Endothelial cell of umbilical vein (primary cell): ENCODE results near the gene TBC1D17. TPM values are rescaled to one million over a fixed set of nuclear protein-coding genes. Genes with fewer than 3 reads are reported as not detected.

Experiments
- BruUV-seq: library from RNA; stranded (reverse); fragments of 400-500 nt; replicated peaks from 2 replicates; lab custom pipeline; 2021; lab: Mats Ljungman, UMichigan
- CTCF ChIA-PET: fragments of 300-600, 350-600 bp; sonication (Branson Sonifier 250); formaldehyde crosslinking; loops from one replicate; lab custom pipeline; 2021; ENCODE audit warnings: antibody characterized with exemption, inconsistent platforms; lab: Charles Lee
- POLR2A ChIA-PET: fragments of 300-600, 350-600 bp; sonication (Branson Sonifier 250); formaldehyde crosslinking; loops from one replicate; lab custom pipeline; 2021; ENCODE audit warnings: antibody characterized with exemption, inconsistent platforms; lab: Charles Lee
- DNase-seq: peaks from one replicate; pipeline ENCODE4 v3.0.0-alpha.2; 2011; ENCODE audit warnings: low read depth, low spot score
- FAIRE-seq: peaks from 2 replicates; lab custom pipeline; 2011; peaks lifted over from hg19 to GRCh38; lab: Jason Lieb, UNC
- H2AFZ ChIP-seq: 2 replicates; pipeline ENCODE4 v1.6.0; 2012; ENCODE audit warnings: low read depth, low read length, control low read depth, inconsistent platforms
- H3K27ac ChIP-seq: 2 replicates; pipeline ENCODE4 v1.5.1; 2011; ENCODE audit warnings: low read depth, mild to moderate bottlenecking, control low read depth, low read length, moderate library complexity; ENCODE audit not compliant: insufficient read depth
- H3K27me3 ChIP-seq, 2 experiments: 2 replicates each; pipeline versions ENCODE4 v1.6.0 to v1.6.1; 2011; ENCODE audit warnings: low read length in 2 of 2, mixed read lengths in 1 of 2; ENCODE audit not compliant: control insufficient read depth in 2 of 2, insufficient read depth in 2 of 2
- H3K36me3 ChIP-seq, 2 experiments: 2 replicates in 1 of 2; 3 replicates in 1 of 2; pipeline ENCODE4 v1.5.1; 2011; ENCODE audit warnings: low read length in 2 of 2, mild to moderate bottlenecking in 1 of 2, moderate library complexity in 1 of 2; ENCODE audit not compliant: control insufficient read depth in 2 of 2, insufficient read depth in 2 of 2; ENCODE audit errors: extremely low read depth in 1 of 2
- H3K4me1 ChIP-seq: 3 replicates; pipeline ENCODE4 v1.5.1; 2011; ENCODE audit warnings: mild to moderate bottlenecking, low read length; ENCODE audit not compliant: control insufficient read depth, insufficient read depth; ENCODE audit errors: extremely low read depth
- H3K4me2 ChIP-seq: 2 replicates; pipeline ENCODE4 v1.6.1; 2011; ENCODE audit warnings: low read length, control low read depth, mixed read lengths; ENCODE audit not compliant: insufficient read depth
- H3K4me3 ChIP-seq, 3 experiments: fragments of 200-600 bp in 1 of 3; sonication (generic), shearing (Covaris generic) in 1 of 3; replicated peaks in 1 of 3; 2 replicates each; pipeline ENCODE4 v1.5.1; 2011 to 2016; ENCODE audit warnings: control low read depth in 3 of 3, low read length in 3 of 3, mild to moderate bottlenecking in 2 of 3, inconsistent platforms in 1 of 3, low read depth in 1 of 3, moderate library complexity in 1 of 3; ENCODE audit not compliant: insufficient read depth in 1 of 3
- H3K79me2 ChIP-seq: 2 replicates; pipeline ENCODE4 v1.6.0; 2012; ENCODE audit warnings: low read length, inconsistent platforms; ENCODE audit not compliant: control insufficient read depth, insufficient read depth
- H3K9ac ChIP-seq: replicated peaks from 2 replicates; pipeline ENCODE3; 2011; ENCODE audit warnings: low read length, control low read depth; ENCODE audit not compliant: insufficient read depth; ENCODE audit errors: extremely low read depth
- H3K9me1 ChIP-seq: replicated peaks from 3 replicates; pipeline ENCODE4 v1.6.0; 2011; ENCODE audit warnings: mild to moderate bottlenecking, low read length; ENCODE audit not compliant: control insufficient read depth, insufficient read depth; ENCODE audit errors: extremely low read depth
- H3K9me3 ChIP-seq: replicated peaks from 2 replicates; pipeline ENCODE4 v1.5.1; 2012; ENCODE audit warnings: low read length, inconsistent platforms; ENCODE audit not compliant: control insufficient read depth, insufficient read depth
- H4K20me1 ChIP-seq: replicated peaks from 2 replicates; pipeline ENCODE3; 2011; ENCODE audit warnings: mild to moderate bottlenecking, low read length; ENCODE audit not compliant: control insufficient read depth, insufficient read depth; ENCODE audit errors: extremely low read depth
- EZH2 ChIP-seq: IDR thresholded peaks from 2 replicates; pipeline ENCODE4 v1.6.1; 2012; ENCODE audit warnings: borderline replicate concordance, low read depth, mild to moderate bottlenecking, moderate library complexity, low read length, inconsistent platforms; ENCODE audit not compliant: severe bottlenecking
- FOS ChIP-seq: IDR thresholded peaks from 2 replicates; pipeline ENCODE4 v1.6.1; 2011; ENCODE audit warnings: mild to moderate bottlenecking, low read length, moderate library complexity, borderline replicate concordance; ENCODE audit not compliant: insufficient read depth
- MAX ChIP-seq: IDR thresholded peaks from 2 replicates; pipeline ENCODE4 v1.6.1; 2011; ENCODE audit not compliant: insufficient read depth, insufficient read length
- MYC ChIP-seq: IDR thresholded peaks from one replicate; pipeline ENCODE4 v1.6.1; 2011; ENCODE audit warnings: mild to moderate bottlenecking, low read depth, low read length
- POLR2A ChIP-seq: IDR thresholded peaks from 2 replicates; pipeline ENCODE4 v1.6.1; 2012; ENCODE audit warnings: low read depth, mild to moderate bottlenecking, control low read depth, low read length
- POLR2AphosphoS5 ChIP-seq: IDR thresholded peaks from 2 replicates; pipeline ENCODE4 v1.6.1; 2012; ENCODE audit warnings: low read depth, mild to moderate bottlenecking, control low read depth, low read length, moderate library complexity; ENCODE audit not compliant: insufficient read depth
- dilution Hi-C: fragments of 300-500 bp; cut with MboI; formaldehyde crosslinking; loops from one replicate; pipeline ENCODE4 v1.15.0; 2019; ENCODE audit warnings: low sequenced_read_pairs; ENCODE audit not compliant: extremely low pct_ligation_motif_present
- intact Hi-C: fragments of 100-400 bp; cut with micrococcal nuclease; formaldehyde crosslinking; loops from one replicate; pipeline ENCODE4 v1.10.0; 2022
- polyA plus RNA-seq, 4 experiments: library from polyadenylated mRNA; depleted of rRNA in 3 of 4; stranded (reverse) in 3 of 4; unstranded in 1 of 4; fragments of >200 nt; gene quantifications; 2 replicates each; pipeline versions ENCODE4 v1.2.1 to v1.2.3, GENCODE V29; 2011 to 2012; ENCODE audit warnings: missing spikeins in 1 of 4
- total RNA-seq: library from RNA; stranded (reverse); gene quantifications from 2 replicates; pipeline ENCODE4 v1.2.3, GENCODE V29; 2021

Gene TBC1D17
- total and polyA plus RNA-seq, 2 donors (not counting 3 experiments of a cell fraction or from before 2014, with no cell fraction given), result 34.2 to 39.3 TPM

GRCh38 chr19:49929121-49929610 is 51.7 kb downstream of the TBC1D17 start, which contains the start of the genes ATF5 and NUP62:
ATF5 (plus strand) TSS chr19:49929205; CDS start chr19:49930851, 1,646 bp downstream.
NUP62 (minus strand) TSS chr19:49929504; CDS start chr19:49909807, 19,697 bp downstream.
- Histone ChIP-seq H3K27ac (peak within 1 kb of the TSS; percentile 79), H3K27me3 (no peaks in the 10 kb centered on the region), H3K4me1 (peaks cover 10% of the 10 kb centered on the region), H3K4me2 (peak within 1 kb of the TSS; percentile 83), H3K79me2 (peaks cover 46% of the 10 kb centered on the region), H3K9me1 (no peaks in the 10 kb centered on the region), H2AFZ (peak within 1 kb of the TSS; percentile 44), H3K9me3 (no peaks in the 10 kb centered on the region), H4K20me1 (no peaks in the 10 kb centered on the region), H3K9ac (peak within 1 kb of the TSS; percentile 90), H3K36me3 (peaks cover 6 to 7% of the 10 kb centered on the region in 2 experiments), H3K4me3 (peak within 1 kb of the TSS; percentile 88 to 99 (median 91))
- dilution Hi-C loops, result no loop called here
- TF ChIP-seq EZH2 (no peak), FOS (no peak), MAX (peak; percentile 44), POLR2AphosphoS5 (peak; percentile 89), MYC (no peak), POLR2A (peak; percentile 80)
- POLR2A ChIA-PET, result interaction anchor here (0.8 to 0.9 kb wide), 3 partner anchors 17 to 876 kb away, joined by 3 to 6 read pairs (median 3); no protein-coding TSS in a partner anchor
- FAIRE-seq (no peak), DNase-seq (no peak)
- intact Hi-C loops, result loop anchor here (1.0 to 2.0 kb wide), 3 partner anchors 32 to 288 kb away; partner anchors contain the start of genes AKT1S1, IL4I1, RRAS and TBC1D17
- CTCF ChIA-PET, result interaction anchor here (0.7 to 1.4 kb wide), 5 partner anchors 10 to 39 kb away, joined by 3 to 4 read pairs (median 3); no protein-coding TSS in a partner anchor
- TSS peak; percentile 89 for BruUV-seq
